Left cardiac atrium (tissue), 4 donors: Measurements from ENCODE around the gene MLXIPL. TPM values are rescaled to one million over a fixed set of nuclear protein-coding genes. Genes with fewer than 3 reads are reported as not detected.
"Not testable (repeated sequence)": the region's sequence is repeated elsewhere in the genome, so short reads cannot be mapped to it uniquely, and the experiment has no call there.

ENCODE experiments used
- ATAC-seq, 2 donors: fragments of 200-7000 bp; cut with Tn5 transposase; one replicate each; pipeline ENCODE4 v1.9.1; 2020; ENCODE audit warnings: mild to moderate bottlenecking in 2 of 2, moderate library complexity in 2 of 2
- DNase-seq: peaks from one replicate; pipeline ENCODE4 v3.0.0-alpha.2; 2020
- intact Hi-C, 2 donors: fragments of 100-400 bp; cut with DNase I; formaldehyde crosslinking; loops; one replicate each; pipeline versions ENCODE4 v1.14.1 to v1.15.1; 2022 to 2023
- total RNA-seq, 2 donors: library from RNA; stranded (reverse); fragmentation: NEBNext Ultra II Directional; extraction: Animal tissue kit (Norgen Biotek cat#: 25700); gene quantifications; one replicate each; pipeline ENCODE4 v1.2.1, GENCODE V29; 2021
- donor health status: DM: no; HTN: yes; CAD: no.
- donor health status: DM: no; HTN: yes; CAD: no; lungs with severe emphysema.
- donor health status: DM: yes; HTN: yes; CAD: no.
- donor health status: Dilated cardiomyopathy.

The MLXIPL gene
- total RNA-seq, 2 donors from 2014 or later, result 14.0 to 29.1 TPM

DNA sequence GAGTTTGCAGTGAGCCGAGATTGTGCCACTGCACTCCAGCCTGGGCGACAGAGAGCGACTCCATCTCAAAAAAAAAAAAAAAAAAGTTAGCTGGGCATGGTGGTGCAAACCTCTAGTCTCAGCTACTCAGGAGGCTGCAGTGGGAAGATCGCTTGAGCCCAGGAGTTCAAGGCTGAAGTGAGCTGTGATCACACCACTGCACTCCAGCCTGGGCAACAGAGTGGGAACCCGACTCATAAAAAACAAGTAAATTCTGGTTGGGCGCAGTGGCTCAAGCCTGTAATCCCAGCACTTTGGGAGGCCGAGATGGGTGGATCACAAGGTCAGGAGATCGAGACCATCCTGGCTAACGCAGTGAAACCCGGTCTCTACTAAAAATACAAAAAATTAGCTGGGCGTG lies 4.9 kb downstream of the MLXIPL start:
- not testable (repeated sequence) for DNase-seq, ATAC-seq
- intact Hi-C loops, result loop anchor here in 1 of 2 donors (10.0 kb wide), 1 partner anchor 235 kb away; no protein-coding TSS in a partner anchor

- no peak for ATAC-seq
Measured at GRCh38 chr7:73618538-73618937, 5.8 kb downstream of the MLXIPL start.

DNA sequence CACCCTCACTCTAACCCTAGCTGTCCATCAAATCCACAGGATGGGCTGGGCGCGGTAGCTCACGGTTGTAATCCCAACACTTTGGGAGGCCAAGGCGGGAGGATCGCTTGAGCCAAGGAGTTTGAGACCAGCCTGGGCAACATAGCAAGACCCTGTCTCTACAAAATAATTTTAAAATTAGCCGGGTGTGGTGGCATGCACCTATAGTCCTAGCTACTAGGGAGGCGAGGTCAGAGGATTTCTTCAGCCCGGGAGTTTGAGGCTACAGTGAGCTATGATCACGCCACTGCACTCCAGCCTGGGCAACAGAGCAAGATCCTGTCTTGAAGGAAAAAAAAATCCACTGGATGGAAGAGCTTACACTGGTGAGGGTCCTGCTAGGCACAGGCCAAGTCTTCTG lies 6.8 kb downstream of the MLXIPL start:
- not testable (repeated sequence) for ATAC-seq, DNase-seq
- intact Hi-C loops, result loop anchor here in 1 of 2 donors (10.0 kb wide), 1 partner anchor 237 kb away; no protein-coding TSS in a partner anchor

More at GRCh38 chr7:73618538-73618937, 5.8 kb downstream of the MLXIPL start:
- no peak for DNase-seq
- intact Hi-C loops, result loop anchor here in 1 of 2 donors (10.0 kb wide), 1 partner anchor 236 kb away; no protein-coding TSS in a partner anchor

GRCh38 chr7:73615886-73616285 lies 8.4 kb downstream of the MLXIPL start:
- peak in 1 of 2 donors; percentile 68 for ATAC-seq
- DNase-seq, result no peak
- intact Hi-C loops, result loop anchor here in 1 of 2 donors (10.0 kb wide), 1 partner anchor 239 kb away; no protein-coding TSS in a partner anchor

GRCh38 chr7:73614937-73615336 lies 9.4 kb downstream of the MLXIPL start:
- intact Hi-C loops, result loop anchor here in 1 of 2 donors (10.0 kb wide), 1 partner anchor 240 kb away; no protein-coding TSS in a partner anchor
- ATAC-seq, DNase-seq: not testable (repeated sequence)

DNA sequence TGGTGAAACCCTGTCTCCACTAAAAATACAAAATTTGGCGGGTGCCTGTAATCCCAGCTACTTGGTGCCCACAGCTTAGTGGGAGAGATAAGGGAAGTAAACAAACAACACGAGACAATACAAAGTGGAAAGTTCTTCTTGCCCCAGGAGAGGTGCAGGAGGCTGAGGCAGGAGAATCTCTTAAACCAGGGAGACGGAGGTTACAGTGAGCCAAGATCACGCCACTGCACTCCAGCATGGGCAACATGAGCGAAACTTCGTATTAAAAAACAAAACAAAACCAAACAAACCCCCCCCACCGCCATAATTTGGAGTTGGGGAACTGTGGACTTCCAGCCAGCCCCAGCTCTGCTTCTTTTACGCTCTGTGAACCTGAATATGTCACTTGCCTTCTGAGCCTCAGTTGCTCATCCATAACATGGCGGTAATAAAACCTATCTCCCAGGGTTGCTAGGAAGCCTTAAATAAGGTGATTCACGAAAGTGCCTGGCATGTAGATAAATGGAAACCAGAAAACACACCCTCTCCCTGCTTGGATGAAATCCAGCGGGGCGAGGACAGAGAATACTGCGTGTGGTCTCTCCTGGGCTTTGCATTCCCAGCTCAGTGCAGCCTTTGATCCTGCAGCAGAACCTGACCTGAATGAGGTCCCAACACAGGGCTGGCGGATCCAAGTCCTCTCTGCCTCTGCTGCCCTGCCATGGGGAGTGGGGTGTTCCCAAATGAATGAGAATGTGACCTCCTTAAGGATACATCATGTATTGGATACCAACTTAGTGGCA lies 10.2 kb downstream of the MLXIPL start:
- no peak for ATAC-seq
- intact Hi-C loops, result loop anchor here in 1 of 2 donors (10.0 kb wide), 1 partner anchor 241 kb away; no protein-coding TSS in a partner anchor

GRCh38 chr7:73612598-73613269 lies 11.6 kb downstream of the MLXIPL start:
- intact Hi-C loops, result loop anchor here in 1 of 2 donors (10.0 kb wide), 1 partner anchor 242 kb away; no protein-coding TSS in a partner anchor
- DNase-seq, result no peak
- peak in 1 of 2 donors; percentile 53 for ATAC-seq

More for the DNA sequence above, 10.2 kb downstream of the MLXIPL start:
- DNase-seq, result no peak

DNA sequence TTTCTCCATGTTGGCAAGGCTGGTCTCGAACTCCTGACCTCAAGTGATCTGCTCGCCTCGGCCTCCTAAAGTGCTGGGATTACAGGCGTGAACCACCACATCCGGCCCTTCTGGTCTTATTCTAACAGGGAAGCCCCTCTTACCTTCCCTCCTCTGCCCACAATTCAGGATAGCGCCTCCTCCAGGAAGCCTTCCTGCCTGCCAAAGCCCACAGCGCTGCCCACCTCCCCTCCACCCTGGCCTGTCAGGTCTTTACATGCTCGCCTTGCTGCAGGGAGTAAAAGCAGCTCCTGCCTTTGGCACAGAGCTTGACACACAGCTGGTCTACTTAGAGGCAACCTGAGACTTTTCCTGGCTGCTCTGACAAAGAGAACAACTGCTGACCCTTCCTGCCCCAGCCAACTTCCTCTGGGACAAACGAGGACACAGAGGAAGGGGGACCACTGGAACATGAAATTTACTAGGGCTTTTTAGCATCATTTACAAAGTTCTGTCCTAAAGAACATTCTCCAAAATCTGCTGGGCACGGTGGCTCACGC lies 13.2 kb downstream of the MLXIPL start:
- intact Hi-C loops, result loop anchor here in 1 of 2 donors (10.0 kb wide), 1 partner anchor 244 kb away; no protein-coding TSS in a partner anchor
- DNase-seq, result no peak
- ATAC-seq, result no peak

DNA sequence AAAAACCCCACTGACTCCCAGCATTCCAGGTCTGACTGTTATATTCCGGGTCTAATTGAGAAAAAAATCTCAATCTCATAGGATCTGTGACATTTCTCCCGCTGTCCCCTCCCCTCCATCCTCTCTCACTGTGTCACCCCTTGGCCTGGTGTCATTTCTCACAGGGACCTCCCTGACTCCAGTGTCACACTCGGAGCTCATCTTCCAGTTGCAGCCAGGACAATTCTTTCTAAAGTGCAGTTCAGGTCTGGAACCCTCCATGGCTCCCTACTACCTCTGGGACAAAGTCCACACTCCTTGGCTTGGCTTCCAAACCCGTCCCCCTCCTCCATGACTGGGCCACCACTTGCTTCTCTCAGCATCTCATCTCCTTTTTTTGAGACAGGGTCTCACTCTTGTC lies 14.2 kb downstream of the MLXIPL start:
- intact Hi-C loops, result loop anchor here in 1 of 2 donors (10.0 kb wide), 1 partner anchor 245 kb away; no protein-coding TSS in a partner anchor

GRCh38 chr7:73607692-73607983 lies 16.7 kb downstream of the MLXIPL start:
- ATAC-seq, DNase-seq: not testable (repeated sequence)
- intact Hi-C loops, result loop anchor here (2.0 to 5.0 kb wide), 4 partner anchors 60 to 250 kb away; partner anchors contain the start of gene VPS37D (in 1 of the 2)

More for the DNA sequence above, 14.2 kb downstream of the MLXIPL start:
- no peak for DNase-seq
- no peak for ATAC-seq

- DNase-seq (peak; percentile 54), ATAC-seq (peak; percentile 55 to 66)
- intact Hi-C loops, result loop anchor here (2.0 to 5.0 kb wide), 4 partner anchors 60 to 250 kb away; partner anchors contain the start of gene VPS37D (in 1 of the 2)
Measured at GRCh38 chr7:73606801-73607691, 17.3 kb downstream of the MLXIPL start.

DNA sequence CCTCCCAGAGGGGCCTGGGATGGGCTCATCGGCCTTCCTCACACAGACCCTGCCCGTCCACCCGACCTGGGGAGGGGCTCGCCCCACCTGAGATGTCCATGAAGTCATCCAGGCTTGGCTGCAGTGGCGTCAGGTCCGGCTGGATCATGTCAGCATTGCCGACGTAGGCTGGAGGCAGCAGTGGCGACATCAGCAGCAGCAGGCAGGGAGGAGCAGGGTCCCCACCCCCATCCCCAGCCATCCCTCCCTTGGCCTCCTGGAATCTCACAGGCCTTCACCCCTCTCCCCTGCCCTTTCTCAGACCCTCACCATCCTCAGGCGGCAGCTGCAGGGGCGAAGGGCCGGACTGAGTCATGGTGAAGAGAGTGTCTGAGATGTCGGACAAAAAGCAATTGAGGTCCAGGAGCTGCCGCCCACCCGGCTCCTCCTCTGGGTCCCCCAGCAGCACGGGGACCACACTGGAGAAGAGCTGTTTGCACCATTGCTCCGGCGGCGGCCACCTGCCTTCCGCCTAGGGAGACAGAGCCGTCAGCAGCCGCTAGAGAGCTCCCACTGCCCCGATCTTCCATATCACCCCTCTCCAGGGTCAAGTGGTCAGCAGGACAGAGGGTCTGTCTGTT lies 18.6 kb downstream of the MLXIPL start:
- intact Hi-C loops, result loop anchor here (2.0 to 5.0 kb wide), 4 partner anchors 62 to 252 kb away; partner anchors contain the start of gene VPS37D (in 1 of the 2)

DNA sequence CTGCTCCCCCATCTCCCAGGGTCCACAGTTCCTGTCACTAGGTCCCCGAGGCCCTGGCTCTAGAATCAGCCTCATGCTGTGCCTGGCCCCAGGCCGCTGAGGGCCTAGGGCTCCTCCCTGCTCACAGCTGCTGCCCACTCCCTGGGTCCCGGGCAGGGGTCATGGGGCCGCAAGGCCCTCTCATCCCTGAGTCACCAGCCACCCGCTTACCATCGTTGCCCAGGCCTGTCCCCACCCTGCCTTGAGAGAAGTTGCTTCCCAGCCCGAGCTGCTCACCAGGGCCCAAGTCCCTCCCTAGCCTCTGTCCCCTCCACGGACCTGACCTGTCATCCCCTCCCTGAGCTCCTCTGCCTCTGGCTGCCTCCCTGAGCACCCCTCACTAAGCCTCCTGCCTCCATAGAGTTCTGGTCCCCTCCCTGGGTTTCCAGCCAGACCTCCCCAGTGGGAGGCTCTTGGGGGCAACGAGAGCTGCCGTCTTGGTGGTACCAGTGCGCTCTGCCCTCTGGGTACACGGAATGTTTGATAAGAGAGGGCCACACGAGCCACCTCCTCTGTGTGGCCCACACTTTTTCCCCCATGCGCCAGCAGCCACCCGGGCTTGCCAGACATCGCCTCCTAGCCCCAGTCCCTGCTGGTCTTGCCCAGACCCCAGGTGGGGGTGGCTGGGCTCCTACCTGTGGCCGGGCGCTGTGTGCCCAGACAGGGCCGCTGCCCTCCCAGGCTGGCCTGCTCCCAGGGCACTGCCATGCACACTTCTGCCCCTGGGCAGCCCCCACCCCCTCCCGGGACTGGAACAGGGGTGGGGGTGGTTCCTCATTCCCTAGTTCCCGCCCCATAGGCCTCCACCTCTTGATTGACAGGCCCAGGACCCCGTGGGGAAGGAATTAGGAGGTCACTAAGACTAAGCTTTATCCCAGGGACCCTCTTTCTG lies 21.3 kb downstream of the MLXIPL start:
- intact Hi-C loops, result no loop called here
- DNase-seq (no peak), ATAC-seq (no peak)

More for the DNA sequence above, 18.6 kb downstream of the MLXIPL start:
- ATAC-seq, result no peak
- DNase-seq, result no peak

- DNase-seq (no peak), ATAC-seq (no peak)
- intact Hi-C loops, result no loop called here
Measured at GRCh38 chr7:73599916-73600315, 24.4 kb downstream of the MLXIPL start.

- DNase-seq (no peak), ATAC-seq (no peak)
- intact Hi-C loops, result no loop called here
Measured at GRCh38 chr7:73599151-73599882, 25.0 kb downstream of the MLXIPL start.
